Stimulated activated CD4-positive, alpha-beta T cell treated with anti-CD3 and anti-CD28 coated beads, Interleukin-15, amount 100 ng/mL, for 48 hours (primary cell): Measurements from ENCODE around the gene SCFD1.
"Not testable (repeated sequence)": the region's sequence is repeated elsewhere in the genome, so short reads cannot be mapped to it uniquely, and the experiment has no call there.

Experiments used
- DNase-seq, 2 donors: peaks; one replicate each; pipeline ENCODE4 v3.0.0-alpha.2; 2020; ENCODE audit warnings: low read depth in 2 of 2

The SCFD1 gene, protein sequence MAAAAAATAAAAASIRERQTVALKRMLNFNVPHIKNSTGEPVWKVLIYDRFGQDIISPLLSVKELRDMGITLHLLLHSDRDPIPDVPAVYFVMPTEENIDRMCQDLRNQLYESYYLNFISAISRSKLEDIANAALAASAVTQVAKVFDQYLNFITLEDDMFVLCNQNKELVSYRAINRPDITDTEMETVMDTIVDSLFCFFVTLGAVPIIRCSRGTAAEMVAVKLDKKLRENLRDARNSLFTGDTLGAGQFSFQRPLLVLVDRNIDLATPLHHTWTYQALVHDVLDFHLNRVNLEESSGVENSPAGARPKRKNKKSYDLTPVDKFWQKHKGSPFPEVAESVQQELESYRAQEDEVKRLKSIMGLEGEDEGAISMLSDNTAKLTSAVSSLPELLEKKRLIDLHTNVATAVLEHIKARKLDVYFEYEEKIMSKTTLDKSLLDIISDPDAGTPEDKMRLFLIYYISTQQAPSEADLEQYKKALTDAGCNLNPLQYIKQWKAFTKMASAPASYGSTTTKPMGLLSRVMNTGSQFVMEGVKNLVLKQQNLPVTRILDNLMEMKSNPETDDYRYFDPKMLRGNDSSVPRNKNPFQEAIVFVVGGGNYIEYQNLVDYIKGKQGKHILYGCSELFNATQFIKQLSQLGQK

DNA sequence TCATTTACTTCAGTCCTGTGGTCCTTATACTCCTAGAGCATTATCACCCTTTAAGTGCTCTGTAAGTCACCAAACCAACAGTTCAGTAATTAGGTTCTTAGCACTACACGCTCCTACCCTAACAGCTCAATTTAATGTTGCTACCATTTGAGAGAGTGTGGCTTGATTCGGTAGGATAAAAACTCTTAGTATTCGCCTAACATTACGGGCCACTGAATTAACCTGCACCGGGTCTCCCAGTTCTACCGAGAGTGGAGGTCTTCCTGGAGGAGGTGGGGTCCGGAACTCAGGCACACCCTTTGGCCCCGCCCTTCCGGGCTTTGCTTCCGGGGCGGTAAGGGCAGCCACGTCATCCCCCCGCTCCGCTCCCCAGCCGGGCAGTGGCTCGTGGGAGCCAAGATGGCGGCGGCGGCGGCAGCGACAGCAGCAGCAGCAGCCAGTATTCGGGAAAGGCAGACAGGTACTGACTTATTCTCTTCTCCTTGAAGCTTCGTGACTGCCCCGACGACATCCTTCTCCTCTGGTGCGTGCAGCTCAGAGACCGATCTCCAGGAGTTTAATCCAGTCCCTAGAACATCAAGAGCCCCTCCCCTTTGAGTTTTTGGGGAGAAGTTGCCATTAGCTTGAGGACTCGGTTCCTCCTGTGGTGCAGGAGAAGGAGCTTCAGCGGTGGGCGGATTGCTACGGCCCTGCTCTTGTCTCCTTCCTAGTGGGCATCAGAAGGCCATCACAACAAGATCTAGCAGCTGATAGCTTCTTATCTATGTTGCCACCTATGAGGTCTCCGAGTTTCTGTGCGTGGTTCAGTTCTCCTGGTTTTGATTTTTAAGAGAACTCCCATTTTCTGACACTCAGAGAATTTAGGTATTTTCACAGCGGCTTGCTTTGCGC is at the start of gene SCFD1:
Gene SCFD1 (plus strand): TSS at position 380 of the 891 bp plus-strand sequence. CDS start 20 bp downstream, at position 400.
- DNase-seq: peak; percentile 84 to 92

DNA sequence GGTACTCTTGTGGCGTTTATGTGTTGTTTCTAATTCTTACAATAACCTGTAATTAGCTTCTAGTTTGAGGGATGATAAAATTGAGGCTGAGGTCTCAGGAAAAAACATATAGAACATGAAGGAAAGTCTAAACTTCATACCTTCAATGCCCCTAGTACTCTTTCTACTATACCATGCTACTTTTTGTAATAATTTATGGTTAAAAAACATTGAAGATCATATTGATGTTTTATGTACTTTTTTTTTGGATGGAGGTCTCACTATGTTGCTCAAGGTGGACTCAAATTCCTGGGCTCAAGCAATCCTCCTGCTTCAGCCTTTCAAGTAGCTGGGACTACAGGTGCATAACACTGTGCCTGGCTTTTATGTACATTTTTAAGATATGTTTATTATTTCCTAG is 49.3 kb upstream of the SCFD1 start:
- no peak for DNase-seq

DNA sequence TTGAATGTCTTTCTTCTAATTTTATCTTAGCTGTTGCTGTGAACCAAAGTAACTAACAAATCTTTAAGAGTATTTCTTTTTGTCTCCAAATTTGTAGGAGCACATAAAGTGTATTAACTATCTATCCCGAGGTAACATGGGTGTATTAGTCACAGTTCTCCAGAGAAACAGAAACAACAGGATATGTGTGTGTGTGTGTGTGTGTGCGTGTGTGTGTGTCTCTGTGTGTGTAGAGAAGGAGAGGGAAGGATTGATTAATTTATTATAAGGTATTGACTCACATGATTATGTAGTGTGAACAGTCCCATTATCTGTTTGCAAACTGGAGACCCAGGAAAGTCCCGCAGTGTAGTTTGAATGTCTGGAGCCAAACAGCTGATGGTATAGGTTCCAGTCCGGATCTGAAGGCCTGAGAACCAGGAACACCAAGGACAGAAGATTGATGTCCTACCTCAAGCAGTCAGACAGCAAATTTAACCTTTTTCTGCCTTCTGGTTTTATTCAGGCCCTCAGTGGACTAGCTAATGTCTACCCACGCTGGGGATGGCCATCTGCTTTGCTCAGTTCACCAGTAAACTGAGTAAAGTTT is 48.8 kb upstream of the SCFD1 start:
- no peak for DNase-seq

DNA sequence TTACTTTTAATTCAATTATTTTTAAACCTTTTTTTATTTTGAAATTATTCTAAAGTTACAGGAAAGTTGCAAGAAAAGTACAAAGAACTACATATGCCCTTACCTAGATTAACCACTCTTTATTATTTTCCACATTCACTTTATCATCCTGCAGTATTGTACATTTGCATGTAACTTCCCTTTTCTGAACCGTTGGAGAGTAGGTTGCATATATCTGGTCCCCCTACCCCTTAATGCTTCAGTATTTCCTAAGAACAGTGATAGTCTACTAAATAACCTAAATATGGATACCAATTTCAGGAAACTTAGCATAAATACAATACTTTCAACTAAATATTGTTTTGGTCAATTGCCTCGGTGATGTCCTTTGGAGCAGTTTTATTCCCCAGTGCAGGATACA is 48.2 kb upstream of the SCFD1 start:
- no peak for DNase-seq

DNA sequence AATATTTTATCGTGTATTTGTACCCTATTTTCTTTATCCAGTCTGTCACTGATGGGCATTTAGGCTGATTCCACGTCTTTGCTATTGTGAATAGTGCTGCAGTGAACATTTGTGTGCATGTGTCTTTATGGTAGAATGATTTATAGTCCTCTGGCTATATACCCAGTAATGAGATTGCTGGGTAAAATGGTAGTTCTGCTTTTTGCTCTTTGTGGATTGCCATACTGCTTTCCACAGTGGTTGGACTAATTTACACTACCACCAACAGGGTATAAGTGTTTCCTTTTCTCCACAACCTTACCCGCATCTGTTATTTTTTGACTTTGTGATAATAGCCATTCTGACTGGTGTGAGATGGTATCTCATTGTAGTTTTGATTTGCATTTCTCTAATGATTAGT is 47.3 kb upstream of the SCFD1 start:
- DNase-seq: not testable (repeated sequence)

DNA sequence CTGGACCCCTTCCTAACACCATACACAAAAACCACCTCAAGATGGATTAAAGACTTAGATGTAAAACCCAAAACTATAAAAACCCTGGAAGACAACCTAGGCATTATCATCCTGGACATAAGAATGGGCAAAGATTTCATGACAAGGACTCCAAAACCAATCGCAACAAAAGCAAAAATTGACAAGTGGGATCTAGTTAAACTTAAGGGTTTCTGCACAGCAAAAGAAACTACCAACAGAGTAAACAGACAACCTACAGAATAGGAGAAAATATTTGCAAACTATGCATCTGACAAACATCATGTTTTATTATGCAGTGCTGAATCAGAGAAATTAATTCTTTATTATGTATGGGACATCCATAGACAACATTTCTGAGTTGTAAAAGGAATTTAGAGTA is 45.8 kb upstream of the SCFD1 start:
- not testable (repeated sequence) for DNase-seq

DNA sequence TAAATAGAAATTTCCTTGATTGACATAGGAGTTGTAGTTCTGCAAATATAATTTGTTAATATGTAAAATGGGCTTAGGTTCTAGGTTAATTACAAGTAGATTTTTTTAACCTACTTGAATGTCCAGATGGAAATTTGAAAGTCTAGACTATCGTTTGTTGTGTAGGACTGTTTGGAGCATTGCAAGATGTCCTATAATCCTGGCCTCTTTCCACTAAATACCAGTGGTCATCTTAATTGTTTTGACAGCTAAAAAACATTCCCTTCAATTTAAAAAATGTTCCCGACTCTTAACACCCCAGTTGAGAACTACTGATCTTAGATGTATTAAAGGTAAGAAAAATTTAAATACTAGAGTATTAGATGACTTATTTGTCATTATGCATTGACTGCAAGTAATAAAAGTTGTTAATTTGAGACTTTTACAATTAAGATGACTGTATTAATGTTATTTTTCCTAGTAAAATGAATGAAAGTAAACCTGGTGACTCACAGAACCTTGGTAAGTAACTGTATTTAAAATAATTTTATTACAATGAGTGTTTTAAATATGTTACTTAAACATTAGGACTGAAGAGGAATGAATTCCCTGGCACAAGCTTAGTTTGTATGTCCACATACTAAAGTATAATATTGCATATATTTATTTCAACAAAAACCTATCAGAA is 41.4 kb upstream of the SCFD1 start:
- DNase-seq: no peak

DNA sequence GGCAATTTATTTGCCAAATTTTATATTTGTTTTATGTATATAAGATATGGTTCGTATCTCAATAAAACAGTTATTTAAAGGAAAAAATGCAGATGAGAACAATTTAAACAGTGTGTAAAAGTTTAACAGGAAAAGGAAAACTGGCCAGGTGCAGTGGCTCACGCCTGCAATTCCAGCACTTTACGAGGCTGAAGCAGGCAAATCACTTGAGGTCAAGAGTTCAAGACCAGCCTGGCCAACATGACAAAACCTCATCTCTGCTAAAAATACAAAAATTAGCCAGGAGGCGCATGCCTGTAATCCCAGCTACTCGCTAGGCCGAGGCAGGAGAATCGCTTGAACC is 40.9 kb upstream of the SCFD1 start:
- DNase-seq: no peak

DNA sequence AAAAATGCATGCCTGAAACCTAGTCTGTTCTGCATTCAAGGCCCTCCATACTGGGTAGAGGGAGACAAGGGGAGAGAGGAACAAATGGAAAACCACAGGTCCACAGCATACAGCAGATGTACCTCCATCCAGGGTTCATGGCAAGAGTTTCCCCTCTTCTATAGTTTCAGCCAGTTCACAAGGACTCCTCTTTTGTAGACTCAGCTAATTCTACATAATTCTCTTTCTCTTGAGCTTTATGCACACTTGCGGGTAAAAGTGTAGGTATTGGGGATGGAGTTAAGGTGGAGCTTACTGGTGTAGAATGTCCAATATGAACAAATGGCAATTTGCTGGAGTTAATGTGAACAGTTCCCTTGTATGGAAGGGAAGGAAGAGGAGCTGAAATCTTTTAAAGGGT is 39.7 kb upstream of the SCFD1 start:
- DNase-seq: no peak

DNA sequence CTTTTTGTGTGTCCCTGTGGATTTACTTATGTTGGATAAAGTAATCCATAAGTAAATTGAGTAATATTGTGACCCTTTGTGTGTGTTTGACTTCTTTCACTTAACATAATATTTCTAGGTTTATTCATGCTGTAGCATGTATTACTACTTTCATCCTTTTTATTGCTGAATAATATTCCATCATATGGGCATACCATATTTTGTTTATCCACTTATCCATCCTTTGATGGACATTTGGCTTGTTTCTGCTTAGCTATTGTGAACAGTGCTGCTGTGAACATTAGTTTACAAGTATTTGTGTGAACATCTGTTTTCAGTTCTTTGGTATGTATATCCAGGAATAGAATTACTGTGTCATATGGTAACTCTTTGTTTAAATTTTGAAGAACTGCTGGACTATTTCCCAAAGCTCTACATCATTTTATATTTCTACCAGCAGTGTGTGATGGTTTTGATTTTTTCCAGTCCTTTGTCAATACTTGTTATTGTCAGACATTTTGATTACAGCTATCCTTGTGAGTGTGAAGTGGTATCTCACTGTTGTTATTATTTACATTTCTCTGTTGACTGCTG is 38.0 kb upstream of the SCFD1 start:
- no peak for DNase-seq

DNA sequence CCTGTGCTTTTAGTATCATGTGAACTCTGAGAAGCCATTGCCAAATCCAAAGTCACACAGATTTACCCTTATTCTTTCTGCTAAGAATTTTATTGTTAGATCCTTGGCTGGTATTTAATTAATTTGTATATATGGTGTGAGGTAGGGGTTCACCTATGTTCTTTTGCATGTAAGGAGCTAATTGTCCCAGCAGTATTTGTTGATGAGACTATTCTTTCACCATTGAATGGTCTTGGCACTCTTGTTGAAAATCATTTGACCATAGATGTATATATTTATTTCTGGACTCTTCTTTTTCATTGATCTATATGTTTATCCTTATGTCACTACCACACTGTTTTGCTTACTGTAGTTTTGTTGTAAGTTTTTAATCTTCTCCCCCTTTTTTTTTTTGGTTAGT is 36.9 kb upstream of the SCFD1 start:
- DNase-seq: no peak

DNA sequence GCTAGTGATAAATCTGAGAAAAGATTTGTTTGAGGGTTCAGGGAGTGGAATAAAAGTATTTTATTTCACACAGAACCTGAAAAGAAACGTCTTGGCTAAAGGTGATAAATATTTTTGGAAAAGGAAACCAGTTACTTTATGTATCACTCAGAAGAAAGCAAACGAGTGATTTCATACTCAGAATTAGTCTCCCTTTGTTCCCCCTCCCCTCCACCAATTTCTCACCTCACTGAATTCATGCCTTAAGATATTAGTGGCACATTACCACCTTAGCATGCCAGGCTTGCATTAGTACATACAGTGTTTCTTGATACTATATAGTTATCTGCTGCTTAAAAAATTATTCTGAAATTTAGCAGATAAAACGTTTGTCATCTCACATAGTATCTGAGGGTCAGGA is 35.0 kb upstream of the SCFD1 start:
- no peak for DNase-seq

DNA sequence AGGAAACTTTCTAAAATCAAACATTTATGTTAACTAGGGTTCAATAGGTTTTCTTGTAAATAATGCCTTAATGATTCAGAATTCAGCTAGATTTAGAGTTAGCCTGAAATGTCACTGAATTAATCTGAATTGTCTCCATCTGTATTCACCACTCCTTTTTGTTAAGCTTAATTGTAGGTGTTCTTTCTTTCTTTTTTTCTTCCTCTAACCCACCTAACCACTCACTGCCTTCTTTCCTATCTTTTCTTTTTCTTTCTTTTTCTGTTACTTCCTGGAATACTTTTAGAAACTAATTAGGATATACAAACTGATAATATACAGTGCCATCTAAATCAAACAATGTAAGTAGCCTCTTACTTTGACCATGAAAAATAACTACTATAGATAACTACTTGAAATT is 33.2 kb upstream of the SCFD1 start:
- DNase-seq: no peak

DNA sequence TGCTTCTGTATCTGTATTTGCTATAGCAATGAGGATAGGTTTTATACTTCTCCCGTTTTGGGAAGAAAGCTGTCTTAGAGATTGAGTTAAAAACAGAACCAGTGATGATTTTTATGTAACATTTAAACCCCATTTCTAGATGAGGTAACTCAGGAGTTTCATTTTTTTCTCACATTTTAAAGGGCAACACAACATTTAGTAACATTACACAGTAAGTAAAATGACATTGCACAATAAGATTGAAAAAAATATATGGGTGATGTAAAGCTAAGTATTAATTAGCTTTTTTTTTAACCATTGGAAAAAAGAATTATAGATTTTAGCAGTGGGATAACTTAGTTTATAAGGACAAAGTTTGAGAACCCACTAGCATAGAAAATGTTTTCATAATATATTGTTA is 25.2 kb upstream of the SCFD1 start:
- DNase-seq: no peak

DNA sequence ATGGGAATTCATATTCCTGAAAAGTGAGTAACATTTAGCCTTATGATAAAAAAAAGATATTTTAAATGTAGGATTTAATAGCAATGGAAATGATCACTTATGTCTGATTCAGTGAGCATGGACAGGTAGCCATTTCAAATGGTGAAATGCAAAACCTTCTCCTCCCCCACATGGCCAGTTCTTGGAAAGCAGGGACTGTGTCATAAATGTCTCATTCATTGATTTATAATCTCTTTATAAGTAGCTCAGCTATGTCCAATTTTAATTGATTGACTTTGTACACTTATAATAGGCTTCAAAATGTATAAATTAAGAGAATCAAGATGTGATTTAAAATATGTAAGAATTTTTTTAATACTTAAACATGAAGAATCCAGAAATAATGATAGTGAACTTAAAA is 24.6 kb upstream of the SCFD1 start:
- DNase-seq: no peak

DNA sequence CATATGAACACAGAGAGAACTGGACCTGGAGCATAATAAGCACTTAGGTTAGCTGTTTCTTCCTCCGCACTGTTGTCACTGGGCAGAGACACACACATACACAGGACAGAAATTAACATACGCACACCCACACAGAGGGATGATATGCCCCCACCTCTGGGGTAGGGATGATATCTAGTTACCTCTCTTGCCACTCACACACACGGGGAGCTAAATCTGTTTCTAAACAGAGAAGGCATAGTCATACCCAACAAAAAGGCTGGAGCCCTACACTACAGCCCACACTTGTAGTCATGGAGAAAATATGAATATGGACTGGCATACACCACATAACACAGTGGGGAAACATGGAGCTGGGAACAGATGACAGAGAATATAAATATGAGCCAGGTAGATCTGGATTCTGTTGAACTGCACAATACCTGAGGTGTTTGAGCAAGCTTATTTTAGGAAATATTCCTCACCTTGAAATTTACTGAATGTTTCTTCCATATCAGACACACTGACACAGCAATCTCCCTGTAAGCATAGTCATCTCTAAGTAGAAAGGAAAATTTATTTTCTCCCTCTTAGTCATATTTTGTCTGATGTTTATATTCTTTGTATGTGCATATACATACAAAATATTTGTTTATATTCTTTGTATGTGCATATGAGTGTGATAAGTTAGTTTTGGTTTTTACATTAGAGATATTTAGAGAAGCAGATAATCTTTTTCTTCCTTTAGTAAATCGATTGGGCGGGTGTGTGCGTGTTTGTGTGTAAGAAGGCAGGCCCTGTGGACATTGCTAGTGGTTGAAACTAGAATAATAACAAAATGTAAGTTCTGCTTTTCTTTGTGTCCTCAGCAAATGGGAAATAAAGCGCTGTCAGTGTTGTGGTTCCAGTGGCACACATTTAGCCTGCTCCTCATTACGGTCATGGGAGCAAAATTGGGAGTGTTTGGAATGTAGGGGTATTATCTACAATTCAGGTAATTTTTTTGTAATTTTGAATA is 20.9 kb upstream of the SCFD1 start:
- DNase-seq: no peak

DNA sequence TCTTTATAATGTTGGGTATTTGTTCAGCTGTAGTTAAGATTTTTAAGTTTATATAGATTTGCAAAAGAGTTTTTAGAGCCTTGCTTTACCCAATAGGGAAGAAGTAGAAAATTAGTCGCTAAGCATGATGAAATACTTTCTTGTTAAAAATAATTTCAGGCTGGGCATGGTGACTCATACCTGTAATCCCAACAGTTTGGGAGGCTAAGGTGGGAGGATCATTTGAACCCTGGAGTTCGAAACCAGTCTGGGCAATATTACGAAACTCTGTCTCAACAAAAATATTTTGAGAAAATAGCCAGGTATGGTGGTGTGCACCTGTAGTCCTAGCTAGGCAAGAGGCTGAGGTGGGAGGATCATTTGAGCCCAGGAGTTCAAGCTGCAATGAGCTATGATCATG is 18.7 kb upstream of the SCFD1 start:
- no peak for DNase-seq

DNA sequence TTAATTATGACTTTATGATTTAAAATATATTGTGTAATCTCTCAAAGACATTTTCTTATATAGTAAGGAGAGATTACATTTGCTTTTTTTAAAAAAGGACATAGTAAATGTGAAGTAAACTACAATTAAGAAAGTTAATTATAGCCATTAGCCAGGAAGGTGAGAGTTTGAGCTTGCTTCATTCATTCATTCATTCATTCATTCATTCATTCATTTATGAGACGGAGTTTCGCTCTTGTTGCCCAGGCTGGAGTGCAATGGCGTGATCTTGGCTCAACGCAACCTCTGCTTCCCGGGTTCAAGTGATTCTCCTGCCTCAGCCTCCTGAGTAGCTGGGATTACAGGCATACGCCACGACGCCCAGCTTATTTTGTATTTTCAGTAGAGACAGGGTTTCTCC is 17.4 kb upstream of the SCFD1 start:
- not testable (repeated sequence) for DNase-seq

DNA sequence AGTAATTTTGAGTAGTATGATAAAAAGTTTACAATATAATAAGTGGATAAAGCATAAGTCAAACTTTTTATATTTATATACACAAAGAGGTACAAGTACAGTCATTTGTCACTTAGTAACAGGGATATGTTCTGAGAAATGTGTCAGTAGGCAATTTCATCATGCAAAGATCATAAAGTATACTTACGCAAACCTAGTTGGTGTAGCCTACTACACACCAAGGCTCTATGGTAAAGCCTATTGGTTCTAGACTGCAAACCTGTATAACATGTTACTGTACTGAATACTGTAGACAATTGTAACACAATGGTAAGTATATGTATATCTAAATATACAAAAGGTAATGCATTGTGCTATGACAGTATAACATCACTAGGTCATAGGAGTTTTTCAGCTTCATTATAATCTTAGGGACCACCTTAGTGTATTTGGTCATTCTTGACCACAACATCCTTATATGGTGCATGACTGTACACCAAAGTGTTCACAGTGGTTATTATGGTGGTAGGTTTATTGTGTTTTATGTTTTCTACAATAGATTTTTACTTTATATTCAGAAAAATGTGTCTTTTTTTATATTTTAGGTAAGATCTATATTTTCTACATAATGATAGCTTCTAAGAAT is 14.9 kb upstream of the SCFD1 start:
- DNase-seq: no peak
